Motor neuron (in vitro differentiated cells): Measurements from ENCODE around the gene METTL2B. TPM values are rescaled to one million over a fixed set of nuclear protein-coding genes. Genes with fewer than 3 reads are reported as not detected.
"Not testable (repeated sequence)": the region's sequence is repeated elsewhere in the genome, so short reads cannot be mapped to it uniquely, and the experiment has no call there.

Experiments used
- ATAC-seq, 8 experiments: fragments of 200-7000 bp; cut with Tn5 transposase; replicated peaks in 6 of 8; 2 replicates each; pipeline ENCODE4 v1.8.0; 2021; ENCODE audit warnings: mild to moderate bottlenecking in 8 of 8, moderate library complexity in 8 of 8
- H3K27ac ChIP-seq, 2 donors: fragments of 250-450 bp; sonication (Bioruptor Pico); 2 replicates each; pipeline ENCODE4 v1.9.0; 2021; ENCODE audit warnings: antibody characterized with exemption in 2 of 2, mild to moderate bottlenecking in 2 of 2, moderate library complexity in 1 of 2
- H3K4me1 ChIP-seq, 2 donors: fragments of 250-450 bp; sonication (Bioruptor Pico); replicated peaks in 1 of 2; 2 replicates each; pipeline ENCODE4 v1.6.1; 2021; ENCODE audit warnings: antibody characterized with exemption in 2 of 2, mild to moderate bottlenecking in 2 of 2, moderate library complexity in 1 of 2
- H3K4me3 ChIP-seq, 5 donors: fragments of 250-450 bp; sonication (Bioruptor Pico); 2 replicates each; pipeline ENCODE4 v1.9.0; 2021; ENCODE audit warnings: antibody characterized with exemption in 5 of 5, mild to moderate bottlenecking in 5 of 5, moderate library complexity in 4 of 5
- WGBS, 10 experiments: fragments of 450-650 bp; shearing (Covaris generic); methylation state at CpG; one replicate each; pipeline ENCODE4 v1.0.0; 2022; 5-methylcytosine and 5-hydroxymethylcytosine counted together
- in situ Hi-C, 9 experiments: fragments of 400-800 bp; cut with MboI; loops; one replicate each; pipeline ENCODE4 v1.15.0; 2021; ENCODE audit warnings: low sequenced_read_pairs in 9 of 9, low pct_unique_long_range_greater_than_20kb in 2 of 9; ENCODE audit not compliant: unreplicated experiment in 9 of 9
- total RNA-seq, 8 experiments: library from RNA; unstranded; fragments of 300-600 nt; gene quantifications; 2 replicates each; pipeline versions ENCODE4 v1.2.3 to v1.2.4, GENCODE V29; 2022

Gene METTL2B
- total RNA-seq: 10 to 100 TPM; 26.9 to 41.6 (median 30.5) TPM

- WGBS, 10 experiments: 0% methylated on average over 1 to 4 of the region's 62 CpGs; no CpG with 5 or more reads in 6 of the 10 experiments
- Histone ChIP-seq H3K4me3 (peak within 1 kb of the TSS; percentile 72 to 100 (median 77)), H3K27ac (peak within 1 kb of the TSS; percentile 88 to 92), H3K4me1 (peaks cover 6 to 13% of the 10 kb centered on the region in 2 donors)
- peak; percentile 91 to 96 (median 94) for ATAC-seq
- in situ Hi-C loops: not testable (repeated sequence)
Measured at GRCh38 chr7:128476402-128477335, at the start of gene METTL2B. Gene METTL2B, plus strand, starts transcription at chr7:128476748. Its CDS starts 18 bp downstream, at chr7:128476766.

GRCh38 chr7:128427289-128427891 is 49.2 kb upstream of the METTL2B start:
- H3K4me3 ChIP-seq: no peak overlapping the region
- in situ Hi-C loops: loop anchor here in 3 of 9 experiments (5.0 to 25.0 kb wide), 2 partner anchors 35 to 460 kb away; no protein-coding TSS in a partner anchor
- ATAC-seq: peak; percentile 45 to 81 (median 61)
- H3K27ac ChIP-seq: no peak overlapping the region
- no peaks in the 10 kb centered on the region for H3K4me1 ChIP-seq
- WGBS, 10 experiments: 0 to 47% (median 18%) methylated on average over 1 to 7 of the region's 7 CpGs

DNA sequence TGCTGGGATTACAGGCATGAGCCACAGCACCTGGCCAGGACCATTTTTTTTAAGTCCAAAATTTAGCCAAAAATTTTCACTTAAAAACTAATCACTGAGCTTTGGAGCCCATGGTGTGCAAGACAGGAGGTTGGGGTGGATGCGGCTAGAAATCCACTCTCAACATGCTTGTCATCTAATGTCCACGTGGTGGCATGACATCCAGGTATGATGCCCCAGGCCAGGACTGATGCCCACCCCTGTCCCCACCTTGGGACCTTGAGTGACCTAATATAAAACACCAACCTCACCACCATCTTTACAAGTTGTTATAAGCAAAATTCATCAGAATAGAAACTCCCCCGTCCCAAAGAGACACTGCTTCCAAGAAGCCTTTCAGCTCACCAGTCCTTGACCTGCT is 46.3 kb upstream of the METTL2B start:
- H3K4me1 ChIP-seq: no peaks in the 10 kb centered on the region
- H3K27ac ChIP-seq: no peak overlapping the region
- no peak overlapping the region for H3K4me3 ChIP-seq
- in situ Hi-C loops: loop anchor here in 2 of 9 experiments (25.0 kb wide), 1 partner anchor 457 kb away; no protein-coding TSS in a partner anchor
- 0 to 100% (median 62%) methylated on average over 1 to 3 of the region's 3 CpGs; no CpG with 5 or more reads in 3 of the 10 experiments for whole genome bisulfite sequencing, 10 experiments
- ATAC-seq: no peak

DNA sequence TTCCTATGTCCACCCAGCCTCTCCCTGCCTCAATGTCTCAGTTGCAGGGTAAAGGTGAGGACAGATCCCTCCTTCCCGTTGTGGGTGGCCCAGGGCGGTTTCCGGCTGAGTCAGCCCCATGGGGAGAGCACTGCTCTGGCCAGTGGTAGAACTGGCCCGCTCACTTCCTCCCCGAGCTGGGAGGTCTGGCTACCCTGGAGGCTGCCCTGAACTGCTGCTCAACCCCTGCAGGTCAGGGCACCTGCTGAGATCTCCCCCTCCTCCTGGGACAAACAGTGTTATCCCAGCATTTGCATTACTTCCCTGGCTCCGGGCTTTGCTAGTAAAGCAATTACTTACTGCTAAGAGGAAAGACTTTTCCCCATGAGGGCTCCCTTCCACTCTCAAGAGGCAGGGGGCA is 45.3 kb upstream of the METTL2B start:
- H3K27ac ChIP-seq: no peak overlapping the region
- ATAC-seq: no peak
- in situ Hi-C loops: loop anchor here in 2 of 9 experiments (25.0 kb wide), 1 partner anchor 456 kb away; no protein-coding TSS in a partner anchor
- H3K4me1 ChIP-seq: no peaks in the 10 kb centered on the region
- H3K4me3 ChIP-seq: no peak overlapping the region
- 0% methylated on average over 1 of the region's 6 CpGs; no CpG with 5 or more reads in 9 of the 10 experiments for WGBS, 10 experiments

DNA sequence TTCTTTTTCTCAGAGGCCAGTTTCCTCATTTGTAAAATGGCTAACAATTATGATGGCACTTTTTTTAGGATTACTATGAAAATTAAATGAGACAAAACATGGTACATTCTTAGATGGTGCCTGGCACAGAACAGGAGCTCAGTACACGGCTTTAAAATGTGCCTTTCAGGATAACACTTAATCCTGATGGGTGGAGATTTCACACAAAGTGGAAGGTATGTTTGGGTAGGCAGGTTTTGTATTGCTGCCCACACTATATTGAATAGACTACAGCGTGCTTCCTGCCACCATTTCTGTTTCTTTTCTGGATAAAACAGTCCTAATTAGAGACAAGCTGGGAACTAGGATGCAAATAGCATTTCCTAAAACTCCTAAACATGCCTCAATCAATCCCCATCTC is 44.8 kb upstream of the METTL2B start:
- H3K4me3 ChIP-seq: no peak overlapping the region
- H3K27ac ChIP-seq: no peak overlapping the region
- in situ Hi-C loops: loop anchor here in 2 of 9 experiments (25.0 kb wide), 1 partner anchor 456 kb away; no protein-coding TSS in a partner anchor
- ATAC-seq: no peak
- no peaks in the 10 kb centered on the region for H3K4me1 ChIP-seq
- 52 to 100% (median 63%) methylated on average over 1 to 2 of the region's 2 CpGs; no CpG with 5 or more reads in 2 of the 10 experiments for WGBS, 10 experiments

DNA sequence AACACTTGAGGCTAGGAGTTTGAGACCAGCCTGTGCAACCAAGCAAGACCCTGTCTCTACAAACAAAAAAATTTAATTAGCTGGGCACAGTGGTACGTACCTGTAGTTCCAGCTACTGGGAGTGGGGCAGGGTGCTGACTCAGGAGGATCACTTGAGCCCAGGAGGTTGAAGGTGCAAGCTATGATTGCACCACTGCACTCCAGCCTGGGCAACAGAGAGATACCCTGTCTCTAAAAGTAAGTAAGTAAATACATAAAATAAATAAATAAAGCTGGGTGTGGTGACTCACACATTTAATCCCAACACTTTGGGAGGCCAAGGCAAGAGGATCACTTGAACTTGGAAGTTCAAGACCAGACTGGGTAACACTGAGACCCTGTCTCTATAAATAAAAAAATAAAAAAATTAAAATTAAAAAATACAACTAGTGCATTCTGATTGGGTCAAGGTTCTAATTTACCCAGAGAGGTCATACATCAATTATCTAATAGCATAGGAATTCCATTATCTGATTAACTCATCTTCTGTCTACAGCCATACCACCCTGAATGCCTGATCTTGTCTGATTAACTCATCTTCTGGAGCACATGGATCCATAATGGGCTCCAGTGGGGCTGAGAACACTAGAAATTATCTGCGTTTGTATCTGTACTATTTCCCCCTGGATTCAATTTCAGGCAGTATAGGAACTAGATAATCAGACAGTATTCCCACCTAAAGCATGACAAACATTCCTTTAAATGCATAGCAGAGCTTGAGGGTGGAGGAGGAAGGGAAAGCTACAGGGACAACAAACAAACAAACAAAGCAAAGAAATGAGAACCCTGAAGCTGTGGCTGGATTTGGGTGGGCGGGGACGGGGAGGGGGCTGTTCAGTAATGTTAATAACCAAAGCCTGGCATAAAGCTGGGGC is 41.9 kb upstream of the METTL2B start:
- peak in 3 of 8 experiments; percentile 16 to 78 (median 24) for ATAC-seq
- 81 to 100% (median 91%) methylated on average over 1 to 2 of the region's 4 CpGs; no CpG with 5 or more reads in 6 of the 10 experiments for WGBS, 10 experiments
- H3K4me3 ChIP-seq: no peak overlapping the region
- no peaks in the 10 kb centered on the region for H3K4me1 ChIP-seq
- H3K27ac ChIP-seq: no peak overlapping the region
- in situ Hi-C loops: loop anchor here in 2 of 9 experiments (25.0 kb wide), 1 partner anchor 453 kb away; no protein-coding TSS in a partner anchor

- no peaks in the 10 kb centered on the region for H3K4me1 ChIP-seq
- no peak overlapping the region for H3K27ac ChIP-seq
- H3K4me3 ChIP-seq: no peak overlapping the region
- 16 to 96% (median 71%) methylated on average over 1 to 3 of the region's 3 CpGs; no CpG with 5 or more reads in 1 of the 10 experiments for WGBS, 10 experiments
- ATAC-seq: peak in 3 of 8 experiments; percentile 28 to 96 (median 74)
- in situ Hi-C loops: loop anchor here in 2 of 9 experiments (25.0 kb wide), 1 partner anchor 452 kb away; no protein-coding TSS in a partner anchor
Measured at GRCh38 chr7:128435327-128435686, 41.2 kb upstream of the METTL2B start.

GRCh38 chr7:128437426-128438332 is 38.9 kb upstream of the METTL2B start:
- H3K4me1 ChIP-seq: no peaks in the 10 kb centered on the region
- no peak overlapping the region for H3K4me3 ChIP-seq
- in situ Hi-C loops: loop anchor here in 2 of 9 experiments (25.0 kb wide), 1 partner anchor 450 kb away; no protein-coding TSS in a partner anchor
- no peak overlapping the region for H3K27ac ChIP-seq
- no peak for ATAC-seq
- 75 to 98% (median 92%) methylated on average over 6 to 8 of the region's 8 CpGs for WGBS, 10 experiments

- 83 to 100% (median 96%) methylated on average over 1 to 3 of the region's 3 CpGs; no CpG with 5 or more reads in 3 of the 10 experiments for WGBS, 10 experiments
- no peak overlapping the region for H3K4me3 ChIP-seq
Measured at GRCh38 chr7:128442356-128442755, 34.2 kb upstream of the METTL2B start.

DNA sequence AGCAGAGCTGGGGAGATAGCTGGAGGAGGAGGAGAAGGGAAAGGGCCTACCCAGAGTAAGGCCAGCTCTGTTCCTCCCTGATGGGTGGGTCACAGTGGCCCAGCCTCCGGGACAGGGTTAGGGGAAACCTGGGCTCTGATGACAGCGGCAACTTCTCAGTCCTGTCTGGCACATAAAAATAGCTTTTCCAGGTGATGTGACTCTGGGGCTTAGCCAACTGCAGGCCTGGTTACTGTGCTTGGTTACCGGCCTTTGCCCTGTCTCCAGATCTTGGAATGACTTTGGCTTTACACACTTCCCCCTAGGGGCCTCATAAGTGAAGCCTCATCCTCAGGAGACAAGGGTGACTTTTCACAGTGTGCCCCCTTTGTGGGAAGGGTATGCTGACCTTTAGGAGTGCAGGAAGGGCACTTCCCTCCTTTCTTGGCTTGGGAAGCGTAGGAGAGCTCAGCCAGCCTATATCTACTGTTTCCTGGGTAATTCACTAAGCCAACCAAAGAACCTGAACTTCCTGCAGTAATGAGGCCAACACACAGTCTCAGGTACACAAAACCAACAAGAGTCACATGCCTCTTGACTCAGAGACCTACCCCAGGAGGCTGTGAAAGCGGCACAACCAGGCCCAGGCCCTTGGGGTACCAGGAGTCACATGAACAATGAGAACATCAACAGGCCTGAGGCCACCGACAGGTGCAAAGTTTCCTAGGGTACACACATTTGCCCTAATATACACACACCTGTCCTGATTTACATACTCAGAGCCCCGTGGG is 32.5 kb upstream of the METTL2B start:
- H3K27ac ChIP-seq: no peak overlapping the region
- no peaks in the 10 kb centered on the region for H3K4me1 ChIP-seq
- 0 to 100% (median 83%) methylated on average over 1 to 4 of the region's 7 CpGs; no CpG with 5 or more reads in 3 of the 10 experiments for WGBS, 10 experiments
- ATAC-seq: peak in 1 of 8 experiments; percentile 36
- H3K4me3 ChIP-seq: no peak overlapping the region
- in situ Hi-C loops: loop anchor here in 2 of 9 experiments (25.0 kb wide), 1 partner anchor 443 kb away; no protein-coding TSS in a partner anchor

More at GRCh38 chr7:128442356-128442755, 34.2 kb upstream of the METTL2B start:
- Histone ChIP-seq H3K4me1 (no peaks in the 10 kb centered on the region), H3K27ac (no peak overlapping the region)
- in situ Hi-C loops: loop anchor here in 2 of 9 experiments (25.0 kb wide), 1 partner anchor 445 kb away; no protein-coding TSS in a partner anchor
- no peak for ATAC-seq
